Measurements from ENCODE around the gene SH2D4B. TPM values are rescaled to one million over a fixed set of nuclear protein-coding genes. Genes with fewer than 3 reads are reported as not detected.

The SH2D4B gene
- not detected in 2 replicates for total RNA-seq (2014; rRNA removed)
- polyA plus RNA-seq (2012), result not detected

GRCh38 chr10:80537736-80538480 lies at the start of gene SH2D4B:
Gene SH2D4B (plus strand): TSS chr10:80537902. CDS start chr10:80538332, 430 bp downstream.
- no peak for DNase-seq (ENCODE audit: low read depth)

GRCh38 chr10:80488539-80489066 lies 49.1 kb upstream of the SH2D4B start:
- DNase-seq (ENCODE audit: low read depth), result no peak

- no peak for DNase-seq (ENCODE audit: low read depth)
These were observed 48.2 kb upstream of the SH2D4B start for GRCh38 chr10:80489371-80490112.

- DNase-seq (ENCODE audit: low read depth), result no peak
These were observed 46.2 kb upstream of the SH2D4B start for GRCh38 chr10:80491251-80492102.

- DNase-seq (ENCODE audit: low read depth), result no peak
These were observed 44.7 kb upstream of the SH2D4B start for GRCh38 chr10:80492848-80493521.

GRCh38 chr10:80493522-80494051 lies 44.1 kb upstream of the SH2D4B start:
- peak; percentile 94 for DNase-seq (ENCODE audit: low read depth)

- no peak for DNase-seq (ENCODE audit: low read depth)
These were observed 41.0 kb upstream of the SH2D4B start for GRCh38 chr10:80496555-80497172.

- no peak for DNase-seq (ENCODE audit: low read depth)
These were observed 40.3 kb upstream of the SH2D4B start for GRCh38 chr10:80497187-80498077.

GRCh38 chr10:80498078-80498832 lies 39.4 kb upstream of the SH2D4B start:
- no peak for DNase-seq (ENCODE audit: low read depth)

- DNase-seq (ENCODE audit: low read depth), result peak; percentile 94
These were observed 38.6 kb upstream of the SH2D4B start for GRCh38 chr10:80498833-80499741.

GRCh38 chr10:80500572-80501380 lies 36.9 kb upstream of the SH2D4B start:
- DNase-seq (ENCODE audit: low read depth), result no peak

GRCh38 chr10:80501381-80501912 lies 36.3 kb upstream of the SH2D4B start:
- DNase-seq (ENCODE audit: low read depth), result no peak

- DNase-seq (ENCODE audit: low read depth), result no peak
These were observed 35.7 kb upstream of the SH2D4B start for GRCh38 chr10:80501913-80502521.

GRCh38 chr10:80502621-80503583 lies 34.8 kb upstream of the SH2D4B start:
- no peak for DNase-seq (ENCODE audit: low read depth)
